ENCODE results near the gene EVA1C. TPM values are rescaled to one million over a fixed set of nuclear protein-coding genes. Genes with fewer than 3 reads are reported as not detected.
"Not testable (repeated sequence)": the region's sequence is repeated elsewhere in the genome, so short reads cannot be mapped to it uniquely, and the experiment has no call there.

EVA1C gene
- total RNA-seq, 1 experiment from 2014 or later: not detected

GRCh38 chr21:32423320-32424190, 11.0 kb downstream of the EVA1C start:
- no peak overlapping the region for H3K4me3 ChIP-seq (ENCODE audit: low read length)
- H2AFZ ChIP-seq (ENCODE audit: low read length): no peak overlapping the region
- no peaks in the 10 kb centered on the region for H3K9me2 ChIP-seq (replicated peaks; ENCODE audit: insufficient read depth, low read length)
- H3K79me2 ChIP-seq (ENCODE audit: low read length): no peaks in the 10 kb centered on the region
- DNase-seq: no peak
- H3K4me2 ChIP-seq (ENCODE audit: low read depth, low read length, poor library complexity, severe bottlenecking): no peak overlapping the region
- no peaks in the 10 kb centered on the region for H3K27me3 ChIP-seq (ENCODE audit: low read length)
- no peak overlapping the region for H3K9ac ChIP-seq (ENCODE audit: low read length)
- H3K4me1 ChIP-seq (ENCODE audit: low read length): no peaks in the 10 kb centered on the region
- H3K9me3 ChIP-seq (ENCODE audit: low read length): no peaks in the 10 kb centered on the region
- H3K27ac ChIP-seq (ENCODE audit: low read length): no peak overlapping the region
- no peaks in the 10 kb centered on the region for H4K20me1 ChIP-seq (ENCODE audit: insufficient read depth, low read depth, low read length)
- H3K36me3 ChIP-seq (ENCODE audit: insufficient read depth, low read length): no peaks in the 10 kb centered on the region

DNA sequence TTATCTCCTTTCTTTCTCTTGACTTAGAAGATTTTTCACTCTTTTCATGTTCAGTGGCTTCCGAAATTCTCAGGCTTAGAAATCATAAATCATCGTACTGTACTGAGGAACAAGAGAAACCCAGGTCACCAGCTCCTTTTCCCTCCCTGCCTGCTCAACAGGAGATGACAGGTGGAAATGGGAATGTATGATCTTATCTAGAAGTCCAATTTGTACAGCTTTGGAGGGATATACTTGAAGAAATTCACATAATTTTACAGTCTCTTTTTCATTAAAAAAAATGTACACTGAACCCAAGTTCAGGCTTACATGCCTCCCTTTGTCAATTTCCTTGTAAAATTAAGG, 11.7 kb downstream of the EVA1C start:
- Histone ChIP-seq H3K27me3 (ENCODE audit: low read length) (no peaks in the 10 kb centered on the region), H3K9ac (ENCODE audit: low read length) (no peak overlapping the region), H3K36me3 (ENCODE audit: insufficient read depth, low read length) (no peaks in the 10 kb centered on the region), H4K20me1 (ENCODE audit: insufficient read depth, low read depth, low read length) (no peaks in the 10 kb centered on the region), H3K9me3 (ENCODE audit: low read length) (no peaks in the 10 kb centered on the region), H3K27ac (ENCODE audit: low read length) (no peak overlapping the region), H2AFZ (ENCODE audit: low read length) (no peak overlapping the region), H3K79me2 (ENCODE audit: low read length) (no peaks in the 10 kb centered on the region), H3K9me2 (replicated peaks; ENCODE audit: insufficient read depth, low read length) (no peaks in the 10 kb centered on the region), H3K4me2 (ENCODE audit: low read depth, low read length, poor library complexity, severe bottlenecking) (no peak overlapping the region), H3K4me3 (ENCODE audit: low read length) (no peak overlapping the region), H3K4me1 (ENCODE audit: low read length) (no peaks in the 10 kb centered on the region)
- DNase-seq: no peak

- no peak for DNase-seq
- Histone ChIP-seq H3K9ac (ENCODE audit: low read length) (no peak overlapping the region), H2AFZ (ENCODE audit: low read length) (no peak overlapping the region), H3K9me2 (replicated peaks; ENCODE audit: insufficient read depth, low read length) (no peaks in the 10 kb centered on the region), H3K9me3 (ENCODE audit: low read length) (no peaks in the 10 kb centered on the region), H3K4me2 (ENCODE audit: low read depth, low read length, poor library complexity, severe bottlenecking) (no peak overlapping the region), H3K27ac (ENCODE audit: low read length) (no peak overlapping the region), H4K20me1 (ENCODE audit: insufficient read depth, low read depth, low read length) (no peaks in the 10 kb centered on the region), H3K4me1 (ENCODE audit: low read length) (no peaks in the 10 kb centered on the region), H3K79me2 (ENCODE audit: low read length) (no peaks in the 10 kb centered on the region), H3K27me3 (ENCODE audit: low read length) (no peaks in the 10 kb centered on the region), H3K4me3 (ENCODE audit: low read length) (no peak overlapping the region), H3K36me3 (ENCODE audit: insufficient read depth, low read length) (no peaks in the 10 kb centered on the region)
Measured at GRCh38 chr21:32424674-32425073, 12.2 kb downstream of the EVA1C start.

DNA sequence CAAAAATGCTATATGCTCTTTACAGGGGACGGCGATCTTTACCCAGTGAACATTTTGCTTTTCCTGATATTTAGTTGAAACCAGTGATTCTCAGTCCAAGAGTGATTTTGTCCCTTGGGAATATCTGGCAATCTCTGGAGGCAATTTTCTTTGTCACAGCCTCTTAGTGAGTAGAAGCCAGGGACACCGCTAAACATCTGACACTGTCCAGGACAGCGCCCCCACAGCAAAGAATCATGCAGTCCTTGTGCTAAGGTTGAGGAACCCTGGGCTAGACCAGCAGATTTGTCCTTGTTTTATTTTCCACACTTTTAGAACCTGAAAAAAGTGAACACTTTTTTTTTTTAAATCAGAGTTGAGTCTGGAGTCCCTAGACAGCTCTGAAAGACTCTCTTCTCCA, 13.1 kb downstream of the EVA1C start:
- H3K27me3 ChIP-seq (ENCODE audit: low read length): no peaks in the 10 kb centered on the region
- H4K20me1 ChIP-seq (ENCODE audit: insufficient read depth, low read depth, low read length): no peaks in the 10 kb centered on the region
- no peak overlapping the region for H3K4me2 ChIP-seq (ENCODE audit: low read depth, low read length, poor library complexity, severe bottlenecking)
- no peak overlapping the region for H2AFZ ChIP-seq (ENCODE audit: low read length)
- H3K27ac ChIP-seq (ENCODE audit: low read length): no peak overlapping the region
- no peaks in the 10 kb centered on the region for H3K9me2 ChIP-seq (replicated peaks; ENCODE audit: insufficient read depth, low read length)
- no peaks in the 10 kb centered on the region for H3K79me2 ChIP-seq (ENCODE audit: low read length)
- H3K9ac ChIP-seq (ENCODE audit: low read length): no peak overlapping the region
- H3K36me3 ChIP-seq (ENCODE audit: insufficient read depth, low read length): no peaks in the 10 kb centered on the region
- no peaks in the 10 kb centered on the region for H3K4me1 ChIP-seq (ENCODE audit: low read length)
- DNase-seq: no peak
- H3K4me3 ChIP-seq (ENCODE audit: low read length): no peak overlapping the region
- no peaks in the 10 kb centered on the region for H3K9me3 ChIP-seq (ENCODE audit: low read length)

DNA sequence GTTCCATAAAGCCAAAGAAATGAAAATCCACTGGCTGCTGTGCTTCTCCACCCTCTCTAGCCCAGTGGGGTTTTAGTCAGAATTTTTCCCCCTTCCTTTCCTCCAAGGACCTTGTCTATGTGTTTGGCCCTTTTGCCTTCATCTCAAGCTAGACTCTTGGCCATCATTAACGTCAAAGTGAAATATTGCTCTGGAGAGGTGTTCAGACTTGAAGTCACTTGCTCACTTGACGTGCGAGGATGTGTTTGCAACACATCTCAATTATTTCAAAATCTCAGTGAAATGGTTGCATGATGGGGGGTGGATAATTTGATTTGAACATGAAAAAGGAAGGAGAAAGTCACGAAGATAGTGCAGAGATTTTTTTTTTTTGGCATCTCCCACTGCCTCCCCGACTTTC, 13.6 kb downstream of the EVA1C start:
- Histone ChIP-seq H3K27ac (ENCODE audit: low read length) (no peak overlapping the region), H3K9me3 (ENCODE audit: low read length) (no peaks in the 10 kb centered on the region), H3K9ac (ENCODE audit: low read length) (no peak overlapping the region), H3K36me3 (ENCODE audit: insufficient read depth, low read length) (no peaks in the 10 kb centered on the region), H3K9me2 (replicated peaks; ENCODE audit: insufficient read depth, low read length) (no peaks in the 10 kb centered on the region), H4K20me1 (ENCODE audit: insufficient read depth, low read depth, low read length) (no peaks in the 10 kb centered on the region), H3K79me2 (ENCODE audit: low read length) (no peaks in the 10 kb centered on the region), H3K27me3 (ENCODE audit: low read length) (no peaks in the 10 kb centered on the region), H2AFZ (ENCODE audit: low read length) (no peak overlapping the region), H3K4me3 (ENCODE audit: low read length) (no peak overlapping the region), H3K4me2 (ENCODE audit: low read depth, low read length, poor library complexity, severe bottlenecking) (no peak overlapping the region), H3K4me1 (ENCODE audit: low read length) (no peaks in the 10 kb centered on the region)
- DNase-seq: no peak

- H3K4me3 ChIP-seq (ENCODE audit: low read length): no peak overlapping the region
- H3K9ac ChIP-seq (ENCODE audit: low read length): no peak overlapping the region
- DNase-seq: no peak
- no peaks in the 10 kb centered on the region for H3K9me3 ChIP-seq (ENCODE audit: low read length)
- no peaks in the 10 kb centered on the region for H3K27me3 ChIP-seq (ENCODE audit: low read length)
- no peak overlapping the region for H3K27ac ChIP-seq (ENCODE audit: low read length)
- no peaks in the 10 kb centered on the region for H4K20me1 ChIP-seq (ENCODE audit: insufficient read depth, low read depth, low read length)
- no peaks in the 10 kb centered on the region for H3K9me2 ChIP-seq (replicated peaks; ENCODE audit: insufficient read depth, low read length)
- no peak overlapping the region for H3K4me2 ChIP-seq (ENCODE audit: low read depth, low read length, poor library complexity, severe bottlenecking)
- H3K79me2 ChIP-seq (ENCODE audit: low read length): no peaks in the 10 kb centered on the region
- H2AFZ ChIP-seq (ENCODE audit: low read length): no peak overlapping the region
- no peaks in the 10 kb centered on the region for H3K36me3 ChIP-seq (ENCODE audit: insufficient read depth, low read length)
- no peaks in the 10 kb centered on the region for H3K4me1 ChIP-seq (ENCODE audit: low read length)
Measured at GRCh38 chr21:32426592-32427051, 14.1 kb downstream of the EVA1C start.

DNA sequence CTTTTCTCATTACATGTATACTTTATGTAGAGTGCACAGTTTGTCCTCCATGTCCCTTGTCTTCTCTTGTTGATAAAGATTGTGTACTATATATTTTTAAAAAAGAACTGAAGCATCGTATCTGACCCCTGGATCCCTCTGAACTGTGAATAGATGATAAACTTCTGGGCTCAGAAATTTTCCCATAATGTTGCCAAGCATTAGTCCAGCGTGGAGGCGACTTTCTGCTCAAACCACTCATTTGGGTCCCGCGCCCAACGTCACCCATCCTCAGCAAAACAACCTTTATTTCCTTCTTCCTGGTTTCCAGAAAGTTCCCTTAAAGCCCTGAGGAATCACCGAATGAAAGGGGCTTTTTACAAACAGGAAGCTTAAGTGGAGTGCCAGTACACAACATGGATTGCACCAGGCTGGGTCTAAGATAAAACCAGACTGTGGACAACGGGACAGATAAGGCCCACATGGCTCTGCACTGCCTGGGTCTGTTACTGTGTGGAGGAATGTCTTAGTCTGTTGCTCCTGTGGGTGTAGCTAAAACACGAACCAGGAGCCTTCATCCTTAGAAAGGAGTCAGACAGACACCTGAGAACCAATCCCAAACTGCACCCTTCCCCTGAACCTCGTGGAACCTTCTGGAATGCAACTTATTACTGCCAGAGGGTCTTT, 15.6 kb downstream of the EVA1C start:
- no peaks in the 10 kb centered on the region for H3K27me3 ChIP-seq (ENCODE audit: low read length)
- H3K4me3 ChIP-seq (ENCODE audit: low read length): no peak overlapping the region
- H3K4me2 ChIP-seq (ENCODE audit: low read depth, low read length, poor library complexity, severe bottlenecking): no peak overlapping the region
- no peak overlapping the region for H2AFZ ChIP-seq (ENCODE audit: low read length)
- H3K9me3 ChIP-seq (ENCODE audit: low read length): no peaks in the 10 kb centered on the region
- no peaks in the 10 kb centered on the region for H3K79me2 ChIP-seq (ENCODE audit: low read length)
- H3K27ac ChIP-seq (ENCODE audit: low read length): no peak overlapping the region
- no peaks in the 10 kb centered on the region for H4K20me1 ChIP-seq (ENCODE audit: insufficient read depth, low read depth, low read length)
- H3K36me3 ChIP-seq (ENCODE audit: insufficient read depth, low read length): no peaks in the 10 kb centered on the region
- DNase-seq: no peak
- no peaks in the 10 kb centered on the region for H3K9me2 ChIP-seq (replicated peaks; ENCODE audit: insufficient read depth, low read length)
- H3K9ac ChIP-seq (ENCODE audit: low read length): no peak overlapping the region
- H3K4me1 ChIP-seq (ENCODE audit: low read length): no peaks in the 10 kb centered on the region

DNA sequence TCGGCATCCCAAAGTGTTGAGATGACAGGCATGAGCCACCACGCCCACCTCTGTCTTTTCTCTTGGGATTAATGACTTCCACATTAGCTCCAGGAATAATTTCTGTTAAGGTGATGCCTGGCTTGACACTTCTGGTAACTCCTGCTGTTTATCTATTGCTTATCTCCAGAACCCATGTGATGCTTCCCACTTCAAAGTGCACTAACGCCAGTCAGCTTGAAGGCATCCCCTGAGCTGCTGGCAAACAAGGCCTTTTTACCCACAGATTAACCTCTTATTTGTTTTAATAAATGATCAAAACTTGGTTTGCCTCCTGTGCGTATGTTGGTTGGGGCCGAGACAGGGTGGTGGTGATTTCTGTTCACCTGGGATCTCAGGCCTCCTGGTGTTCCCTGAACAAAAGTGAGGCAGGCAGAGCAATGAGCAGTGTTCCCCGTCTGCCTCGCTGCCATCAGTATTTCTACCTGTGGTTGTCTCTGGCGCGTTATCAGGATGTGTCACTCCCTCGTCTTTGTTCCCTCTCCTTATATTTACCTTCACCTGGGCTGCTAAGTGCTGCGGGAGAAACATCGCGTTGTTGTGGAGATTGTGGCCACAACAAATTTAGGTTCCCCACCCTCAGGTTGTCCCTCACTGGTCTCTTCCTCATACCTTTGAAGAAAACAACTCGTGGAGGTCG, 20.6 kb downstream of the EVA1C start:
- not testable (repeated sequence) for H3K9ac ChIP-seq (ENCODE audit: low read length); H3K36me3 ChIP-seq (ENCODE audit: insufficient read depth, low read length); H3K4me3 ChIP-seq (ENCODE audit: low read length); H3K4me2 ChIP-seq (ENCODE audit: low read depth, low read length, poor library complexity, severe bottlenecking); H2AFZ ChIP-seq (ENCODE audit: low read length); H3K4me1 ChIP-seq (ENCODE audit: low read length); DNase-seq; H3K9me2 ChIP-seq (replicated peaks; ENCODE audit: insufficient read depth, low read length); H3K27ac ChIP-seq (ENCODE audit: low read length); H3K27me3 ChIP-seq (ENCODE audit: low read length); H3K79me2 ChIP-seq (ENCODE audit: low read length); H3K9me3 ChIP-seq (ENCODE audit: low read length); H4K20me1 ChIP-seq (ENCODE audit: insufficient read depth, low read depth, low read length)

All from Karpas-422 (cell line).